Globus pallidus (tissue), 1 donor: ENCODE measurements around the gene FLNC.
A peak's percentile ranks its signal among the peaks of the same experiment; 100 is the strongest.

Source experiments
- DNase-seq: peaks from one replicate; pipeline ENCODE4 v3.0.0-alpha.2; 2015; ENCODE audit warnings: low spot score

FLNC gene

DNA sequence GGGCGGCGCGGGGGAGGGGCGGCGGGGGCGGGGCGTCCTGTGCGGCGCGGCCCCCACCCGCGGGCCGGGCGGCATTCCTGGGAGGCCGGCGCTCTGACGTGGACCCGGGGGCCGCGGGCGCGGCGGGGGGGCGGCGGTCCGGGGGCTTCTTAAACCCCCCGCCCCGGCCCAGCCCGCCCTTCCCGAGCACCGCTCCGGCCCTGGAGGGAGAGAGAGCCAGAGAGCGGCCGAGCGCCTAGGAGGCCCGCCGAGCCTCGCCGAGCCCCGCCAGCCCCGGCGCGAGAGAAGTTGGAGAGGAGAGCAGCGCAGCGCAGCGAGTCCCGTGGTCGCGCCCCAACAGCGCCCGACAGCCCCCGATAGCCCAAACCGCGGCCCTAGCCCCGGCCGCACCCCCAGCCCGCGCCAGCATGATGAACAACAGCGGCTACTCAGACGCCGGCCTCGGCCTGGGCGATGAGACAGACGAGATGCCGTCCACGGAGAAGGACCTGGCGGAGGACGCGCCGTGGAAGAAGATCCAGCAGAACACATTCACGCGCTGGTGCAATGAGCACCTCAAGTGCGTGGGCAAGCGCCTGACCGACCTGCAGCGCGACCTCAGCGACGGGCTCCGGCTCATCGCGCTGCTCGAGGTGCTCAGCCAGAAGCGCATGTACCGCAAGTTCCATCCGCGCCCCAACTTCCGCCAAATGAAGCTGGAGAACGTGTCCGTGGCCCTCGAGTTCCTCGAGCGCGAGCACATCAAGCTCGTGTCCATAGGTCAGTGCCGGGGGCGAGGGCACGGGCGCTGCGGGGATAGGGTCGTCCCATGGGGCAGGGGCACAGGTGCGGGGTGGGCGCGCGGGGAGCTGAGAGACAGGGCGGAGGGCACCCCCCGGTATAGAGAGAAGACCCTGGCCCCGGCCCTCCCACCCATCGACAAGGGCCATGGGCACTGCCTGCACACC, at the start of gene FLNC:
FLNC (plus strand) TSS at position 176 of the 947 bp plus-strand sequence; CDS start at position 408, 232 bp downstream.
- no peak for DNase-seq

DNA sequence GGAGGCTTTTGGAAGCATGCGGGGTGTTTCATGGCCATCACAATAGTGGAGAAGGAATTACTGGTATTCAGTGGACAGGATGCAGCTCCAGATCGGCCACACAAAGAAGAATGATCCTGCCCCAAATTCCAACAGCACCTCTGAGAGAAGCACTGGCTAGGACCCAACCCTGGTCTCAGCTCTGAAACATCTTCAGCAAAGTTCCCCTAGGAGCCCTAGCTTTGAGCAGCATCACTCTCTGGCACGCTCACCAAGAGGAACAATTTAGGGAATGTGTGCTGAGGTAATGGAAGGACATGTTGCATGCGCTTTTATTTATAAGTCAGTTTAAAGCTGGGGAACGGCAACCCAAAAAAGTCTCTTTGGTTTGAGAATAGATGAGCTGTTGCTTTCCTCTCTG, 49.1 kb upstream of the FLNC start:
- DNase-seq, result no peak

- DNase-seq, result no peak
Measured at GRCh38 chr7:128781851-128782250, 48.4 kb upstream of the FLNC start.

- DNase-seq, result peak; percentile 64
Measured at GRCh38 chr7:128783143-128783861, 46.9 kb upstream of the FLNC start.

DNA sequence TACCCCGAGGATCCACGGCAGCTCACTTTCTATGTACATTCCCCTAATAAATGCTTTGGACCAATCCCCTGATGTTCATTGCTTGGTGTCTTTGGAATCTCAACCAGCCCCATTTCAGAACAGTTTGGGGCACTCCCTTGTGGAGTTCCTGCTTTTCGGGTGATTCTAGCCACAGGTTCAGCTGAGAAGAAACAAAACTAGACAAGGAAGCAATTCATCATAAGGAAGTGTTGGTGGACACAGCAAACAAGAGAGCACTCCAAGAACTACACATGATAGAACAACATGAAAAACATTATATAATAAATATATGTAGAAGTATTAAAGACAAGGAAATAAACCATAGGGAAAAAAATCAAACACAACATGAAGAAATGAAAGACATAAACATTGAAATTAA, 44.5 kb upstream of the FLNC start:
- no peak for DNase-seq

DNA sequence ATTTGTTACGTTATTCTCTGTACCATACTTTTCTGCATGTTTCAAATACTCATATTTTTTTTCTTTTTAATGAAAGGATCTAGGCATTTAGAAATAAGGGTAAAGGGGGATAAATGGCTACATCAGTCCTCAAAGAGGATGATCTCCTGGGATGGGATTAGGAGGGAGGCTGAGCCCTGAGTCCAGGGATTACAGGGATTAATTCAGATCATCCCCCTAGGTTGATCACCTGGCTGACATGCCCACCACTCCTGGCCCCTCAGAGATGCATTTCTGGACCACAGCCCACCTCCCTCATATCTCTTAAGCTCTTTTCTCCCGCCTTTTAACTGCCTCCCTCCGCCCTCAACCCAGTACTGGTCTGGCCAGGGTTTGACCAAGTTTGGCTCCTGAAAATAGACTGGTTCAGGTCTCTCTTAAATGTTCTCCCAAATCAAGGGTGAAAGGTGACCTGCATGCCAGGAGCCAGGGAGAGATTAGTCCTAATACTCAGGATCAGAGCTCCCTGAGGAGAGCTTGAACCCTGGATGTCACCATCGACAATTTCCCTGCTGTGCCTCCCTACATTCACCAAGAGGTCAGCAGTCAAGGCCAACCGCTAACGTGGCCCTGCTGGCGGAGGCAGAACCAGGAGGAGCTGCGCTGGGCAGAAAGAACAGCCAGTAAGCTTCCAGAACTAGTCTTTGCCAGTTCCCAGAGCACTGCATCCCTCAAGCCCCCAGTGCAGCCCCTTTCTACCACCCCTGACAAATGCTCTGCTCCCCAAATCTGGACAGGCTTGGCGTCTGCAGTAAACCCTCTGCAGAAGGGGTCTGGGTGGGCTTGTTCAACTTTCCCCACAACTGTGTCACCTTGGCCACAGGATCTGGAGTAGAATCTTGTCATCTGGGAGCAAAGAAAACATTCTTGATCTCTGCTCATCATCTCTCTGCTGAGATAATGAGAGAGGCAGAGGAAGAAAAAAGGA, 41.5 kb upstream of the FLNC start:
- DNase-seq, result no peak

- DNase-seq, result no peak
Measured at GRCh38 chr7:128790315-128791041, 39.7 kb upstream of the FLNC start.

DNA sequence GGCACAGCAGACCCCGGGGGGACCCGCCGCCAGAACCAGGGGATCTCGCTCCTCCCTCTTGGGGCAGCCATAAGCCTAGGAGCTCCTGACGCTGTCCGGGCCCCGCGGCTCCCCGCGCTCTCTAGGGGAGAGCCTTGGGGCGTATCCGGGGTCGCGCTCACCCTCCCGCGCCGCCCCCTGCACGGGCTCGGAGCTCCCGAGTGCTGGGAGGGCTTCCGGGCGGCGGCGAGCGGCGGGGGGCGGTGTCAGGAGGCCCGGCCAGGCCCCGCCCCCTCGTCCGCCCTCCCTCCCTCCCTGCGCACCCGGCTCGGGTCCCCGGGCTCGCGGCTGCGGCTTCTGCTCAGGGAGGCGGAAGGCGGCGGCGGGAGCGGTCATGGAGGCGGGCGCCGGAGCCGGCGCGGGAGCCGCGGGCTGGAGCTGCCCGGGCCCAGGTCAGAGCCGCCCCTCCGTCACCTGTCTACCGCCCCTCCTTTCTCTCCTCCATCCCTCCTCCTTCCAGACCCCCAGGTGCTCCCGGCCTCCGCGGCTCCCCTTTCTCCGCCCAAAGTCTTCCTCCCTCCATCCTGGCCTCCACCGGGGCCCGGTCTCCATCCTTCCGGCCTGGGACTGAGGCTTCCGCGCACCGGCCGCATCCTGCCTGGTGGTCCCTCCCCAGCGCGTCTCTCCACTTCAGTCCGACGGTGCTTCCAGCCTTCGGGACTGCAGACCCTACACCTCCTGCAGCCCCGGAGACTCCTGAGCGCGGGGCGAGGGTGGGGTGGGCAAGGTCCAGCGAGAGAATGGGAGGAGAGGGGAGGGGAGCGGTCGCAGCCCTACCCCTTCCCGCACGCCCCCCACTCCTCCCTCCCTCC, 38.9 kb upstream of the FLNC start, which contains the start of gene CCDC136:
CCDC136 (plus strand) TSS at position 848 of the 851 bp plus-strand sequence. CDS start 444 bp downstream, outside the sequence.
- DNase-seq, result peak; percentile 53

DNA sequence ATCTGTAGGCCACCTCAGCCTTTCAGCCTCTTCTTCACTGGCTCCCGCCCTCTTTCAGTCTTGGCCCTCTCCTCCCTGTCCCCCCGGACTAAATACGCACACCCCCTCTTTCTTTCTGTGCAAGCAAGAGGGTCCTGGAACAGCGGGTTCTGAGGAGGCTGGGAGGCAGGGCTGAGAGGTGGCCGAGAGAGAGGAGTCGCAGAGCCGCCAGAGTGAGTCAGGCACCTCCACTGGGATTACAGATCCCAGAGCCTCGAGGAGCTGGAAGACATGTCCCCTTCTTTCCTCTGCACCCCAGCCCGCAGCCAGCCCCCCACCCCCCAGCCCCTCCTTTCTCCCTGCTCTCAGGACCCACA, 38.3 kb upstream of the FLNC start:
- DNase-seq, result no peak

DNA sequence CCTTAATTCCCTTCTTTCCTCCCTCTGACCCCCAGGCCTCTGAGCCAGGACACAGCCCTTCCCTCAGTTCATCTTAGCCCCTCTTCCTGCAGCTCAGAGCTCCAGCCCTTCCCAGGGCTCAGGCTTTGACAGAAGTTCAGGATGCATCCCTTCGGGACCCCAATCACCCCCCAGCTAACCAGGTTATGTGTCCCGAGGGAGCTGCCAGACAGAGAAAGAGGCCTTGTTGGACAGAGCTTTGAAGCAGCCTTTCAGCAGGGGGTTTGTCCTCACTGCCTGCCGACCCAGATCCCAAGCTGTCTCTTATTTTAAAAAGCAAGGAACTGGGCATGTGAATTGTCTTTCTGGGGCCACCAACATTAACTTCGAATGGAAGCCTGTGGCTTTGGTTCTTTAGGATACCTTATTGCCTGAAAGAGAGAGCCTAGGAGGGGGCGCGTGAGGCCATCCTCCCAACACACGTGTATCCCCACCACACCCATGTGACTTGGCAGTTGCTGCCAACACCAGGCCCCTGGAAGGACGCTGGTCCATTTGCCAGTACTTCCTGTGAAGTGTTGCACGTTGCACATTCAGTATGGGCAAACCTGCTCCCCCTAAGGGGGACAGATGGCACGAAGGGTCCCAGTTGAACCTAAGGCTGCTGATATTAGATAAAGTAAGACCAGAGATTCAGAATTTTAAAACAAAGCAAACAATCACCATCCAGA, 37.6 kb upstream of the FLNC start:
- no peak for DNase-seq

- DNase-seq, result no peak
Measured at GRCh38 chr7:128793181-128793547, 37.0 kb upstream of the FLNC start.

GRCh38 chr7:128794020-128794419, 36.2 kb upstream of the FLNC start:
- DNase-seq, result no peak

DNA sequence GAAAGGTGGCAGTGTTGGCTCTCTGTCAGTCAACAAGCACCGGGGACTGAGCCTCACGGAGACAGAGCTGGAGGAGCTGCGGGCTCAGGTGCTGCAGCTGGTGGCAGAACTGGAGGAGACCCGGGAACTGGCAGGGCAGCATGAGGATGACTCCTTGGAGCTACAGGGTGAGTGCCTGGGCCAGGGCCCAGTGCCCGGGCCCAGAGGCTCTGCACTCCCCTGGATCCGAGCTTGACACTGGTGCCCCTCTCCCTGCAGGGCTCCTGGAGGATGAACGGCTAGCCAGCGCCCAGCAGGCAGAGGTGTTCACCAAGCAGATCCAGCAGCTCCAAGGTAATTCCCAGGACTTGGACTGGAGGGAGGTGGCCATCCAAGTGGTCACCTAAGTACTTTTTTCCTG, 35.8 kb upstream of the FLNC start:
- DNase-seq, result no peak

GRCh38 chr7:128795129-128795528, 35.1 kb upstream of the FLNC start:
- DNase-seq, result no peak

DNA sequence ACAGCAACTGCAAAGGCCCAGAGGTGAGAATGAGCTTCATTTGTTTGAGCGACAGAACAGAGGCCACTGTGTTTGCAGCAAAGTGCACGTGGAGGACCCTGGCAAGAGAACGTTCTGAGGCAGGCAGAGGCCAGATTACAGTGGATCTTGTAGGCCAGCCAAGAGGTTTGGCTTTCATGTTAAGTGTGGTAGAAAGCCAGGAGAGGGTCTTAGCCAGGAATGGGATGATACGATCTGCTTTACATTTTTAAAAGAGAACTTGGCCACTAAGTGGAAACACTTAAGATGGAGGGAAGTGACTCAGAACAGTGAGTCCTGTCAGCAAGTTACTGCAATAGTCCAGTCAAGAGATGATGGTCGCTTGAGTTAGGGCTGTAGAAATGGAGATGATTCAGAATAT, 33.9 kb upstream of the FLNC start:
- no peak for DNase-seq

- no peak for DNase-seq
Measured at GRCh38 chr7:128799451-128799850, 30.8 kb upstream of the FLNC start.

DNA sequence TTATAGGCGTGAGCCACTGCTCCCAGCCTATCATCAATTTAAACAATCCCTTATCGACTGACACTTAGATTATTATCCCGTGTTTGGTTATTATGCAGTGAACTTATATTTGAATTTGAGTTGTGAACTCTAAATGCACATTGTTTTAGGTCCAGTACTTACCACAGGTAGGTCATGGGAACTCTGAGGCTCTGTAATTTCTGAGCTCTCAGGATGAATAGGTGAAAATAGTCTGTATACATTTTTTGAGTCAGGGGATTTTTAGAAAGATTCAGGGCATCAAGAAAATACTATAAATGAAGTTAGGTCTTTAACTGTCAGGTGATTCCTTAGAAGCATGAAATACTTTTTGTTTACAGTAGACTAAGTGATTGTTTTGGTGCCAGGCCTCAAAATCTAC, 29.6 kb upstream of the FLNC start:
- no peak for DNase-seq

- no peak for DNase-seq
Measured at GRCh38 chr7:128801003-128801402, 29.2 kb upstream of the FLNC start.

DNA sequence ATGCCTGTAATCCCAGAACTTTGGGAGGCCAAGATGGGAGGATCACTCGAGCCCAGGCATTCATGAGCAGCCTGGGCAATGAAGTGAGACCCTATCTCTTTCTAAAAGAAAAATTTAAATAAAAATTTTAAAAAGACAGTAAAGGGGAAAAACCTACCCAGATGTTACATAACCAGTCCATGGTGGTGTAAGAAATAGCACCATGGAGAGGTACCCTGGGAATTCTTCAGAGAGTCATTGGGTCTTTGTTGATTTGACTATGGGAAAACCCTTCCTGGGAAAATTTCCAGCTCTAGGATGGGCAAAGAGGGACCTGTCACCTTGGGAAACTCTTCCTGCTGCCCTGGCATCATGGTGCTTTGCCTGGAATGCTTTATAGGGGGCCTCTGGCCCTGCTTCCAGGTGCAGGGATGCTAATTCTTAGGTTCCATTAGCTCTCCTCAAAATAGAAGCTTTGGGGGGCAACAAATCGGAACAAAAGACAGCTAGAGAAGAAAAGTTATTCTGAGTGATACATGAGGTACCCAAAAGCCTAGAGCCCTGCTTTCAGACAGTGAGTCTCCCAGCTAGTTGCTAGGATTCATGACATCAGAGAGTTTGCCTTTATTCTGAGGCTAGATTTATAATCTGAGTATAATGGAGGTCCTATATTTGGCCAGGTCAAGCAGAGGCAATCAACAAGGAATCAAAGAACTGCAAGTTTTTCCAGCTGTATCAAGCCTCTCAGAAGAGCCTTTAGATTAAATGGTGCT, 28.4 kb upstream of the FLNC start:
- DNase-seq, result no peak
